PC-3 (cell line): ENCODE measurements around the gene ATG7. TPM values are rescaled to one million over a fixed set of nuclear protein-coding genes. Genes with fewer than 3 reads are reported as not detected.
"Not testable (repeated sequence)": the region's sequence is repeated elsewhere in the genome, so short reads cannot be mapped to it uniquely, and the experiment has no call there.

ENCODE experiments used
- ATAC-seq: fragments of 200-7000 bp; cut with Tn5 transposase; 2 replicates; pipeline ENCODE4 v1.9.1; 2020; ENCODE audit warnings: mild to moderate bottlenecking, moderate library complexity
- BruUV-seq: library from RNA; stranded (reverse); fragments of 400-500 nt; replicated peaks from 2 replicates; lab custom pipeline; 2021; lab: Mats Ljungman, UMichigan
- CTCF ChIA-PET: fragments of 300-600 bp; sonication (Branson Sonifier 250); formaldehyde crosslinking; loops from one replicate; lab custom pipeline; 2022; ENCODE audit warnings: antibody characterized with exemption; lab: Charles Lee
- POLR2A ChIA-PET: fragments of 300-600 bp; sonication (Branson Sonifier 250); formaldehyde crosslinking; loops from one replicate; lab custom pipeline; 2022; ENCODE audit warnings: antibody characterized with exemption; ENCODE audit not compliant: unreplicated experiment; lab: Charles Lee
- DNase-seq: peaks from one replicate; pipeline ENCODE4 v3.0.0-alpha.2; 2015
- H2AFZ ChIP-seq: fragments of 300-600 bp; sonication (generic); 2 replicates; pipeline ENCODE4 v1.6.0; 2016; ENCODE audit warnings: antibody characterized with exemption, low read length
- H3F3A ChIP-seq: fragments of 300-600 bp; sonication (generic); one replicate; pipeline ENCODE4 v1.6.0; 2017; ENCODE audit warnings: antibody characterized with exemption, low read length, control low read depth, mild to moderate bottlenecking; ENCODE audit not compliant: unreplicated experiment
- H3K27ac ChIP-seq: fragments of 300-600 bp; sonication (generic); 2 replicates; pipeline ENCODE4 v1.5.1; 2016; ENCODE audit warnings: mild to moderate bottlenecking, low read length
- H3K27me3 ChIP-seq: fragments of 300-600 bp; sonication (generic); 2 replicates; pipeline ENCODE4 v1.6.1; 2016; ENCODE audit warnings: low read length, mixed read lengths
- H3K36me3 ChIP-seq: fragments of 300-600 bp; sonication (generic); 2 replicates; pipeline ENCODE4 v1.6.1; 2016; ENCODE audit warnings: low read depth, mixed run types, low read length, mixed read lengths
- H3K4me1 ChIP-seq: fragments of 300-600 bp; sonication (generic); 2 replicates; pipeline ENCODE4 v1.5.1; 2016; ENCODE audit warnings: low read length; ENCODE audit not compliant: insufficient read depth
- H3K4me2 ChIP-seq: fragments of 300-600 bp; sonication (generic); 2 replicates; pipeline ENCODE4 v1.6.0; 2016; ENCODE audit warnings: low read length
- H3K4me3 ChIP-seq: fragments of 300-600 bp; sonication (generic); 2 replicates; pipeline ENCODE4 v1.5.1; 2016; ENCODE audit warnings: mild to moderate bottlenecking, low read length, mixed read lengths
- H3K79me2 ChIP-seq: fragments of 300-600 bp; sonication (generic); 2 replicates; pipeline ENCODE4 v1.6.1; 2017; ENCODE audit warnings: low read length, mixed read lengths
- H3K9ac ChIP-seq: fragments of 300-600 bp; sonication (generic); 2 replicates; pipeline ENCODE4 v1.6.0; 2016; ENCODE audit warnings: mild to moderate bottlenecking, low read length
- H3K9me2 ChIP-seq: fragments of 300-600 bp; sonication (generic); replicated peaks from 2 replicates; pipeline ENCODE4 v1.6.1; 2016; ENCODE audit warnings: mixed run types, low read length, mixed read lengths
- H3K9me3 ChIP-seq: fragments of 300-600 bp; sonication (generic); 2 replicates; pipeline ENCODE4 v1.6.1; 2016; ENCODE audit warnings: low read length, mixed read lengths
- H4K20me1 ChIP-seq: fragments of 300-600 bp; sonication (generic); 2 replicates; pipeline ENCODE4 v1.6.1; 2016; ENCODE audit warnings: low read length, mixed read lengths
- EZH2 ChIP-seq: fragments of 300-600 bp; sonication (generic); IDR thresholded peaks from one replicate; pipeline ENCODE4 v1.6.1; 2017; ENCODE audit warnings: antibody characterized with exemption, mild to moderate bottlenecking, low read length; ENCODE audit not compliant: unreplicated experiment
- EZH2phosphoT487 ChIP-seq: fragments of 300-600 bp; sonication (generic); IDR thresholded peaks from 2 replicates; pipeline ENCODE4 v1.6.1; 2018; ENCODE audit warnings: mild to moderate bottlenecking, antibody characterized with exemption, low read length, borderline replicate concordance
- intact Hi-C: fragments of 100-400 bp; cut with micrococcal nuclease; formaldehyde crosslinking; loops from 2 replicates; pipeline ENCODE4 v1.9.0; 2023
- total RNA-seq: library from RNA; depleted of rRNA; stranded (reverse); fragments of >200 nt; gene quantifications from 2 replicates; pipeline ENCODE4 v1.2.3, GENCODE V29; 2014
- TF ChIP-seq, protein P1 (sequence below): fragments of 300-600 bp; sonication (generic); conservative IDR thresholded peaks from 2 replicates; pipeline ENCODE4 v1.5.1; 2017; ENCODE audit warnings: antibody characterized with exemption, low read depth, mild to moderate bottlenecking, low read length

ATG7 gene
- total RNA-seq, 1 experiment from 2014 or later, result 36.5 TPM

DNA sequence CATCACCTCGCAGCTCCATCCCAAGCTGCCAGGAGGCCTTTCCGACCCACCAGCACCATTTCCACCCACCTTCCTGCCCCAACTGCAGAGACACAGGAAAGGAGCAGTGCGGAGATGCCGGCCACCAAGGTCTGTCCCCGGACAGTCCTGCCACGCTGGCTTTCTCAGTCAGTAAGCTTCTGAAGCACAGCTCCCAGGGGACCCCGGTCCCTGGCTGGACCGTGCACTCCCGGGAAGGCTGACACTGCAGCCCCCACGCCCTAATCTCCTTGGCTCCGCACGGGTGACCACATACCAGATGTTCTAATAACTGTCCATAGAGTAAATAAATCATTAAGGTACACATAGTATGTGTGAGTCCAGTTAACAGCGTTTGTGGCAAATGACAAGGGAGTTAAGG, 298.1 kb downstream of the ATG7 start:
- H3K27me3 ChIP-seq, result no peaks in the 10 kb centered on the region
- H3K9me2 ChIP-seq, result no peaks in the 10 kb centered on the region
- peak overlapping the region; percentile 26 for H3K9ac ChIP-seq
- H3K79me2 ChIP-seq, result peaks cover 70% of the 10 kb centered on the region
- ATAC-seq (no peak), DNase-seq (no peak)
- H2AFZ ChIP-seq, result no peak overlapping the region
- H3K36me3 ChIP-seq, result peaks cover 11% of the 10 kb centered on the region; the same call in 1 of the 2 replicates
- H3K4me2 ChIP-seq, result 0 out of 2 replicates have a peak overlapping the region, but pooled peaks have one; percentile 30
- intact Hi-C loops, result no loop called here
- H3K4me3 ChIP-seq, result no peak overlapping the region
- H3F3A ChIP-seq, result peaks cover 6% of the 10 kb centered on the region
- 0 out of 2 replicates have a peak, but pooled peaks cover 9% of the 10 kb centered on the region for H4K20me1 ChIP-seq
- H3K27ac ChIP-seq, result peak overlapping the region; percentile 99
- CTCF ChIA-PET, result no interaction called here
- TSS peak; percentile 27 for BruUV-seq
- POLR2A ChIA-PET, result interaction anchor here (0.5 kb wide), 1 partner anchor 38 kb away, joined by 3 read pairs; no protein-coding TSS in a partner anchor
- no peak for TF ChIP-seq EZH2
- TF ChIP-seq, protein P1, sequence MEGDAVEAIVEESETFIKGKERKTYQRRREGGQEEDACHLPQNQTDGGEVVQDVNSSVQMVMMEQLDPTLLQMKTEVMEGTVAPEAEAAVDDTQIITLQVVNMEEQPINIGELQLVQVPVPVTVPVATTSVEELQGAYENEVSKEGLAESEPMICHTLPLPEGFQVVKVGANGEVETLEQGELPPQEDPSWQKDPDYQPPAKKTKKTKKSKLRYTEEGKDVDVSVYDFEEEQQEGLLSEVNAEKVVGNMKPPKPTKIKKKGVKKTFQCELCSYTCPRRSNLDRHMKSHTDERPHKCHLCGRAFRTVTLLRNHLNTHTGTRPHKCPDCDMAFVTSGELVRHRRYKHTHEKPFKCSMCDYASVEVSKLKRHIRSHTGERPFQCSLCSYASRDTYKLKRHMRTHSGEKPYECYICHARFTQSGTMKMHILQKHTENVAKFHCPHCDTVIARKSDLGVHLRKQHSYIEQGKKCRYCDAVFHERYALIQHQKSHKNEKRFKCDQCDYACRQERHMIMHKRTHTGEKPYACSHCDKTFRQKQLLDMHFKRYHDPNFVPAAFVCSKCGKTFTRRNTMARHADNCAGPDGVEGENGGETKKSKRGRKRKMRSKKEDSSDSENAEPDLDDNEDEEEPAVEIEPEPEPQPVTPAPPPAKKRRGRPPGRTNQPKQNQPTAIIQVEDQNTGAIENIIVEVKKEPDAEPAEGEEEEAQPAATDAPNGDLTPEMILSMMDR, result no peak
- TF ChIP-seq EZH2phosphoT487, result no peak
- peaks cover 47% of the 10 kb centered on the region for H3K4me1 ChIP-seq
- no peaks in the 10 kb centered on the region for H3K9me3 ChIP-seq

DNA sequence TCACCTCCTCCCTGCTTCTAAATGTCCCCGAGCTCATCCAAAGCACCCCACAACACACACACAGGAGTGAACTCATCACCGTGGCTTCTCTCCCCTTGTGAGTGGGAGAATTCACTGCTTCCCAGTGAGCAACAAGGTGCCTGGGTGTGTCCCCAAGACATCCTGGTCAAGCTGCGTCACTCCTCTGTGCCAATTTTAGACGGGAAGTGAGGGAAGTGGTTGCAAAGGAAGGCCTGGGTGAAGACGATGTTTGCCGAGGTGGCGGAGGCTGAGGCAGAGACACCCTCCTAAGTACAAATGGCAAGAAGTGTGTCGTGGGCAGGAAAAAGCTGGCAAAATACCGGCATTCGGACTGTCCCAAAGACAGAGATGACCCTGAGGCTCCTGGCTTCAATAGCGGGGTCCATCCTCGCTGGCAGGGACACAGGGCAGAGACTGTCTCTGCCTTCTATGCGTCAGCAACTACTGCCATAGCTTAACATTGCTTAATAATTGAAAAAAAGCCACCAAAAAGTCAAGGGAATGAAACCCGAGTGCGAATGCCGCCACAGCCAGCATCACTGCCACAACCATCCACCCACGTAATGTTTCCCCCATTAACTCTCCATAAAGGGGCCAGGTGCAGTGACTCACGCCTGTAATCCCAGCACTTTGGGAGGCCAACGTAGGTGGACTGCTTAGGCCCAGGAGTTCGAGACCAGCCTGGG, 298.7 kb downstream of the ATG7 start:
- POLR2A ChIA-PET, result interaction anchor here (0.5 kb wide), 1 partner anchor 37 kb away, joined by 3 read pairs; no protein-coding TSS in a partner anchor

GRCh38 chr3:11572660-11573059, 300.5 kb downstream of the ATG7 start:
- H3K27me3 ChIP-seq, DNase-seq, CTCF ChIA-PET, H3F3A ChIP-seq, H2AFZ ChIP-seq, intact Hi-C loops, H3K9me2 ChIP-seq, H3K4me3 ChIP-seq, BruUV-seq, H3K9ac ChIP-seq, H3K4me2 ChIP-seq, H3K36me3 ChIP-seq, POLR2A ChIA-PET, ATAC-seq, H3K27ac ChIP-seq, H3K9me3 ChIP-seq, H4K20me1 ChIP-seq: not testable (repeated sequence)
- Histone ChIP-seq H3K79me2 (peaks cover 61% of the 10 kb centered on the region), H3K4me1 (peaks cover 40% of the 10 kb centered on the region)

More for the DNA sequence above, 298.7 kb downstream of the ATG7 start:
- no peaks in the 10 kb centered on the region for H3K27me3 ChIP-seq
- H3K9me2 ChIP-seq, result no peaks in the 10 kb centered on the region
- peak overlapping the region; percentile 26 for H3K9ac ChIP-seq
- TF ChIP-seq EZH2phosphoT487 (no peak), EZH2 (no peak)
- peaks cover 47% of the 10 kb centered on the region for H3K4me1 ChIP-seq
- ATAC-seq (peak; percentile 15), DNase-seq (peak; percentile 69)
- peak overlapping the region; percentile 99 for H3K27ac ChIP-seq
- H2AFZ ChIP-seq, result no peak overlapping the region
- peak overlapping the region; percentile 30 for H3K4me2 ChIP-seq
- intact Hi-C loops, result no loop called here
- H3K9me3 ChIP-seq, result no peaks in the 10 kb centered on the region
- peaks cover 63% of the 10 kb centered on the region for H3K79me2 ChIP-seq
- CTCF ChIA-PET, result no interaction called here
- H4K20me1 ChIP-seq, result 0 out of 2 replicates have a peak, but pooled peaks cover 7% of the 10 kb centered on the region
- no TSS peak for BruUV-seq
- H3K4me3 ChIP-seq, result no peak overlapping the region
- peaks cover 6% of the 10 kb centered on the region for H3F3A ChIP-seq
- peaks cover 10% of the 10 kb centered on the region; the same call in 1 of the 2 replicates for H3K36me3 ChIP-seq
